Measurements from ENCODE around the gene NAB2. TPM values are rescaled to one million over a fixed set of nuclear protein-coding genes. Genes with fewer than 3 reads are reported as not detected.

Gene NAB2
- total and polyA plus RNA-seq, 2 of the 8 experiments (the other 6 are each of a cell fraction or from before 2014, with no cell fraction given): 20.9 to 23.5 TPM

Other genes starting within 250 kb of the NAB2 start
- not detected in 2 replicates for gene SDR9C7, start 154.7 kb upstream of the NAB2 start, total RNA-seq (2021; fragmentation: NEBNext Ultra II Directional; extraction: Animal tissue kit (Norgen Biotek cat#: 25700))
- gene SDR9C7, start 154.7 kb upstream of the NAB2 start, polyA plus RNA-seq (2011; rRNA removed): 0.11 TPM in 1 of 2 replicates, not detected in the other
- 0.30 and 0.46 TPM in 2 replicates for gene RDH16, start 131.5 kb upstream of the NAB2 start, total RNA-seq (2021; fragmentation: NEBNext Ultra II Directional; extraction: Animal tissue kit (Norgen Biotek cat#: 25700))
- 0.79 and 0.93 TPM in 2 replicates for gene RDH16, start 131.5 kb upstream of the NAB2 start, polyA plus RNA-seq (2011; rRNA removed)
- 24.5 and 25.0 TPM in 2 replicates for gene ZBTB39, start 82.6 kb upstream of the NAB2 start, total RNA-seq (2021; fragmentation: NEBNext Ultra II Directional; extraction: Animal tissue kit (Norgen Biotek cat#: 25700))
- gene ZBTB39, start 82.6 kb upstream of the NAB2 start, polyA plus RNA-seq (2011; rRNA removed): 19.3 and 21.0 TPM in 2 replicates
- 9.7 and 11.7 TPM in 2 replicates for gene TAC3, start 72.6 kb upstream of the NAB2 start, total RNA-seq (2021; fragmentation: NEBNext Ultra II Directional; extraction: Animal tissue kit (Norgen Biotek cat#: 25700))
- gene TAC3, start 72.6 kb upstream of the NAB2 start, polyA plus RNA-seq (2011; rRNA removed): 36.0 and 45.3 TPM in 2 replicates
- gene MYO1A, start 39.0 kb upstream of the NAB2 start, total RNA-seq (2021; fragmentation: NEBNext Ultra II Directional; extraction: Animal tissue kit (Norgen Biotek cat#: 25700)): 0.52 and 0.54 TPM in 2 replicates
- 0.60 and 0.77 TPM in 2 replicates for gene MYO1A, start 39.0 kb upstream of the NAB2 start, polyA plus RNA-seq (2011; rRNA removed)
- gene NEMP1, start 10.3 kb upstream of the NAB2 start, total RNA-seq (2021; fragmentation: NEBNext Ultra II Directional; extraction: Animal tissue kit (Norgen Biotek cat#: 25700)): 41.6 and 43.2 TPM in 2 replicates
- 21.3 and 30.1 TPM in 2 replicates for gene NEMP1, start 10.3 kb upstream of the NAB2 start, polyA plus RNA-seq (2011; rRNA removed)
- 26.8 and 32.9 TPM in 2 replicates for gene STAT6, start 22.2 kb downstream of the NAB2 start, total RNA-seq (2021; fragmentation: NEBNext Ultra II Directional; extraction: Animal tissue kit (Norgen Biotek cat#: 25700))
- 38.7 and 52.2 TPM in 2 replicates for gene STAT6, start 22.2 kb downstream of the NAB2 start, polyA plus RNA-seq (2011; rRNA removed)
- gene LRP1, start 39.4 kb downstream of the NAB2 start, total RNA-seq (2021; fragmentation: NEBNext Ultra II Directional; extraction: Animal tissue kit (Norgen Biotek cat#: 25700)): 92.5 and 99.1 TPM in 2 replicates
- 35.3 and 59.0 TPM in 2 replicates for gene LRP1, start 39.4 kb downstream of the NAB2 start, polyA plus RNA-seq (2011; rRNA removed)
- gene LRP1-AS, start 58.5 kb downstream of the NAB2 start, total RNA-seq (2021; fragmentation: NEBNext Ultra II Directional; extraction: Animal tissue kit (Norgen Biotek cat#: 25700)): not detected in 2 replicates
- gene LRP1-AS, start 58.5 kb downstream of the NAB2 start, polyA plus RNA-seq (2011; rRNA removed): not detected in 2 replicates
- gene NXPH4, start 127.7 kb downstream of the NAB2 start, total RNA-seq (2021; fragmentation: NEBNext Ultra II Directional; extraction: Animal tissue kit (Norgen Biotek cat#: 25700)): 1.7 and 1.8 TPM in 2 replicates
- 0.92 and 1.4 TPM in 2 replicates for gene NXPH4, start 127.7 kb downstream of the NAB2 start, polyA plus RNA-seq (2011; rRNA removed)
- gene SHMT2, start 140.6 kb downstream of the NAB2 start, total RNA-seq (2021; fragmentation: NEBNext Ultra II Directional; extraction: Animal tissue kit (Norgen Biotek cat#: 25700)): 274 and 283 TPM in 2 replicates
- gene SHMT2, start 140.6 kb downstream of the NAB2 start, polyA plus RNA-seq (2011; rRNA removed): 520 and 847 TPM in 2 replicates
- 1.3 and 1.9 TPM in 2 replicates for gene STAC3, start 162.1 kb downstream of the NAB2 start, total RNA-seq (2021; fragmentation: NEBNext Ultra II Directional; extraction: Animal tissue kit (Norgen Biotek cat#: 25700))
- 0.70 and 0.77 TPM in 2 replicates for gene STAC3, start 162.1 kb downstream of the NAB2 start, polyA plus RNA-seq (2011; rRNA removed)